KOPT-K1 (cell line): ENCODE measurements around the gene MND1.
"Not testable (repeated sequence)": the region's sequence is repeated elsewhere in the genome, so short reads cannot be mapped to it uniquely, and the experiment has no call there.

Source experiments
- H3K27ac ChIP-seq: fragments of 200-600 bp; sonication (generic); 2 replicates; pipeline ENCODE4 v1.5.1; 2016; ENCODE audit warnings: antibody characterized with exemption, mild to moderate bottlenecking, low read depth, low read length; ENCODE audit not compliant: poor library complexity, severe bottlenecking
- H3K36me3 ChIP-seq: fragments of 200-600 bp; sonication (generic); 2 replicates; pipeline ENCODE4 v1.5.1; 2017; ENCODE audit warnings: antibody characterized with exemption, mild to moderate bottlenecking, low read length, moderate library complexity; ENCODE audit not compliant: insufficient read depth
- H3K9me3 ChIP-seq: fragments of 200-600 bp; sonication (generic); 2 replicates; pipeline ENCODE4 v1.5.1; 2017; ENCODE audit warnings: antibody characterized with exemption, low read length, mild to moderate bottlenecking; ENCODE audit not compliant: insufficient read depth, poor library complexity, severe bottlenecking

The MND1 gene

GRCh38 chr4:153458969-153459368 is 114.5 kb downstream of the MND1 start:
- Histone ChIP-seq H3K9me3 (no peaks in the 10 kb centered on the region), H3K36me3 (no peaks in the 10 kb centered on the region), H3K27ac (no peak overlapping the region)

- not testable (repeated sequence) for H3K9me3 ChIP-seq, H3K27ac ChIP-seq, H3K36me3 ChIP-seq
Measured at GRCh38 chr4:153461549-153461948, 117.1 kb downstream of the MND1 start.

GRCh38 chr4:153464068-153464467 is 119.6 kb downstream of the MND1 start:
- 0 out of 2 replicates have a peak, but pooled peaks cover under 1% of the 10 kb centered on the region for H3K36me3 ChIP-seq
- H3K9me3 ChIP-seq = no peaks in the 10 kb centered on the region
- no peak overlapping the region for H3K27ac ChIP-seq
